ENCODE results near the gene CDK15.
A peak's percentile ranks its signal among the peaks of the same experiment; 100 is the strongest.

CDK15 gene

DNA sequence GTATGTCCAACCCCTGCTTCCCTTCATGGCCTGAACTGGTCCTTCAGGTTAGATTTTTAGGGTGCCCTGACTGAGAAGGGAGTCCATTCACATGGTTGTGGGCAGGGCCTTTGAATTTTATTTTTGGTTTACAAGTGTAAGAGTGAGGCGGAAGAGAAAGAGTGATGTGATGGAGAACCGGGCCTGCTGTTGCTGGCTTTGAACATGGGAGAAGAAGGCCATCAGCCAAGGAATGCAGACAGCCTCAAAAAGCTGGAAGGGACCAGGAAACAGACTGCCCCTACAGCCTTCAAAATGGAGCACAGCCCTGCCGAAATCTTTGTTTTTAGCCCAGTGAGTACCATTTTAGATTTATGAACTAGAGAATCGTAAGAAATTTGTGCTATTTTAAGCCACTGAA is 105.0 kb downstream of the CDK15 start:
- DNase-seq (ENCODE audit: low read depth) = no peak

DNA sequence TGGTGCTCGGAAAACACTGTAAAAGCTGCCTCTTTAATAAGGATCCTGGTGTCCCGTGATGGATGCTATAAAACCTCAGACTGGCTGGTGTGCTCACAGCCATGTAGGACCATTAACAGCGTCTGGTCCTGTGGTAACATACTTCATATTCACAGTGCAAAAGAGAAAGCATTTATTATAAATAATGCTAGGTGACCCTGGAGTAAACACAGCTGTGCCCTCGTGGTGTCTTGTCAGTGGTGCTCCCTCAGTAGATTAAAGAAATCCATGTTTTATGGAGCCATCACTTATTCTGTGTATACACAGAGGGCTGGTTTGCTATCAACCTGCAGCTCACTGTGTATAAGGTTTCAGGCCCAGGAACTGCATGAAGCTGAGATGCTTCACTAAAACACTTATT is 106.9 kb downstream of the CDK15 start:
- DNase-seq (ENCODE audit: low read depth) = no peak

DNA sequence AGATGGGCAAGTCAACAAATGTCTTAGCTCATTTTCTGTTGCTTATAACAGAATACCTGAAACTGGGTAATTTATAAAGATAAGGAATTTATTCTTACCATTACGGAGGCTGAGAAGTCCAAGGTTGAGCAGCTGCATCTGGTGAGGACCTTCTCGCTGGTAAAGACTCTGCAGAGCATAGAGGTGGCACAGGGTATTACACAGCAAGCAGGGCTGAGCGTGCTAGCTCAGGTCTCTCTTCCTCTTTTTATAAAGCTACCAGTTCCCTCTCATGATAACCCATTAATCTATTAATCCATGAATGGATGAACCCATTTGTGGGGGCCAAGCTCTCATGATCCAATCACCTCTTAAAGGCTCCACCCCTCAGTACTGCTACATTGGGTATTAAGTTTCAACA is 109.1 kb downstream of the CDK15 start:
- DNase-seq (ENCODE audit: low read depth) = no peak

DNA sequence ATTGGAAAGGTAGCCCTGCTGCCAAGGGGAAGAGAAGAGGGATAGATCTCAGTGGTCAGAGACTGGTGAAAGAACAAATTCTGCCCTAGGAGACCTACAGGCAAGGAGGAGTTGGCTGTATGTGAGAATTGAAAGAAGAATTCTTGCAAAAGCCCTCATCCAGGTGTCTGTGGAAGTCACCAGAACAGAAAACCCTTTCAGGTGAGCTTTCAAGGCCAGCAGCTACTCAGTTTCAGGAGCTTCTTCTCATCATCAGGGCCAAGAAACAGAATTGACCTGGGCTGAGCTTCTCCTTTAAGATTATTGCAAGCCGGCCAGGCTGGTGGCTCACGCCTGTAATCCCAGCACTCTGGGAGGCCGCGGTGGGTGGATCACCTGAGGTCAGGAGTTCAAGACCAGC is 110.2 kb downstream of the CDK15 start:
- no peak for DNase-seq (ENCODE audit: low read depth)

DNA sequence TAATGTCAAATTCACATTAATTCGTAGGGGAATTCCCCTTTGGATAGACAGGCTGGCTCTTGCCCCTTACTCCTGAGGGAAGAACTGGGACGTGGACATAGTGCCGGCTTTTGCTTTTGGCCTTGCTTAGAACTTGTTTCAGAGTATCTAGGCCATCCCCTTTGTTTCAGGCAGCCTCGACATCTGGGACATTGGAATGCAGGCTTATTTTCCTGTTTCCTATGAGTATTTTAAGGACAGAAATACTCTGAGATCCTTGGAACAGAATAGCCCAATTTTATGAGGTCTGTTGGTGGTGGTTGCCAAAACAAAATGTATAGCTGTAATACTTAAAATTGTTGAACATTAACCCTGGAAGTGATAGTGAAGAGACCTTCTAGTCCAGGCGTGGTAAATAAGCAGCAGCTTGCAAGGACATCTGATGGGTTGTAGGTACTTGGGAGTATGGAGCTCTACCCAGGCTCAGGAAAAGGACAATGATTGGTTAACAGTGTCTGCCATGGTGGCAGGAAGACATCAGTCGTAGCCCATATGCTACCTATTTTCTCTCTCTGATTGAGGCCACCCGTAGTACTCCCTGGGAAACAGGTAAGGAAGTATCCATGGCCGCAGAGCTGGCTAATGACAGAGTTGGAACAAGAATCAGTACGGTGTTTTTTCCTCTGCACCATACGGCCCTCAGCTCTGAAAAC is 112.4 kb downstream of the CDK15 start:
- no peak for DNase-seq (ENCODE audit: low read depth)

DNA sequence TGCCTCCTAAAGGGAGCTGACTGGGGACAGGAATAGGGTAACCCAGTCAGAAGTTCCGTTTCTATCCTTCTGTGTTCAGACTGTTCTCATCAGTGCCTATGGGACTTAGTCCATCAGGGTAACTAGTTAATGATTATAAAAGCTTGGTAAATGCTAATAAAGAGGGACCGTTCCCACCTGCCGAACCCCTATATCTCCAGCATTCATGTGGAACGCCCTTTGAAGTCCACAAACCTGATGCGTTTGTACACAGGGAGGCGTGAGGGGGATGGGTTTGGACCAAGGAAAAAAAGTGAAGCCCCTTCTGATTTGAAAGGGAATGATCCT is 112.9 kb downstream of the CDK15 start:
- DNase-seq (ENCODE audit: low read depth) = no peak

DNA sequence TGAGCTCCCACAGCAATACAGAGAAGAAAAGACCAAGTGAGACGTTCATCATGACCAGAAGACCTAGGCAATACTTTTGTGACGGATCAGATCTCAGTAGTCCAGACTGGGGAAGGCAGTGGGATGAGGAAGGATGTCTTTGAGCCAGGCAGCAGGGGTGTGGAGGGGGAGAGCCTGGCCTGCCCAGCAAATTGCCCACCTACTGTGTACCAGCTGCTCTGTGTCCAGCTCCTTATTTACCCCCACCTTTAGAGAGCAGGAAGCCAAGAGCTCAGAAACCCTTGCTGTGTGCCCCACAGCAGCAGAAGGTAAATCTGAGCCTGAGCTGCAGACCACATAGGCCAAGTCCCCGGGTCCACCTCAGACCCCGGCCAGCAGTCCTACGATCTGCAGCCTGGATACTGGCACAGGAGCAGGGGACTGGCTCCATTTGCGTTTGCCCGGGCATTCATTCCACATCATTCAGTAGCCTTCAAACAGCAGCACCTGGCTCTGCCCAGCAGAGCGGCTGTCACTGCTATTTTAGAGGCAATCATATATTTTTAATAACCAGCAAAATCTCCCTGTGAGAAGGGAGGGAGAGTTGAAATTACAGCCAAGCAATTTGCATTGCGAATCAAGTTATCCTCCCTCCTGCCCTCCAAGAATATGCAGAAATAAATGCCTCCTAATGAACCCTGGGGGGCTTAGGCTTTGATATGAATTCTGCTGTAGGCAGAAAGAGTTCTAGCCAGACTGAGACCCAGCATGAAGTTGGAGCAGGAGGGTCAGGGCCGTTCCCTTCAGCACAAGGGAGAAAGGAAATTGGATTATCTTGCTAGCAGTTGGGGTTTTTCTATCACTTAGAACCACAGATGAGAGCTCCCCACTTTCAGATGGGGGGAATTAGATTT is 117.3 kb downstream of the CDK15 start:
- no peak for DNase-seq (ENCODE audit: low read depth)

DNA sequence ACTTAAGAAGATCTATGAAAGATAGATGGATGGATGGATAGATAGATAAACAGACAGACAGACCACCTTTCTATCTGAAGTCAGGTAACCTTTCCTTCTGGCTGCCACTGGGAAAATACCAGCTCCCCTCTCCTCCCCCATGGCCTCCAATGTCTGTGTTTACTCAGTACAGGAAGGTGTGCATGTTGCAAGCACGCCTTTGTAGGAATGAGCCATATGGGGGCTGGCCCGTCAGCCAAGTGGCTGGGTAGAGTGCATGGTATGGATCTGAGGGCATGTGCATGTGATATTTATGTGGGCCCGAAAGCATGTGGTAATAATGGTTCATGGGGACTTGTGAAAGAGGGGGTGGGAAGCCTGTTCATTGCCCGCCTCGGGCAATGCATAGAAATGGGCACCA is 118.1 kb downstream of the CDK15 start:
- DNase-seq (ENCODE audit: low read depth) = no peak

DNA sequence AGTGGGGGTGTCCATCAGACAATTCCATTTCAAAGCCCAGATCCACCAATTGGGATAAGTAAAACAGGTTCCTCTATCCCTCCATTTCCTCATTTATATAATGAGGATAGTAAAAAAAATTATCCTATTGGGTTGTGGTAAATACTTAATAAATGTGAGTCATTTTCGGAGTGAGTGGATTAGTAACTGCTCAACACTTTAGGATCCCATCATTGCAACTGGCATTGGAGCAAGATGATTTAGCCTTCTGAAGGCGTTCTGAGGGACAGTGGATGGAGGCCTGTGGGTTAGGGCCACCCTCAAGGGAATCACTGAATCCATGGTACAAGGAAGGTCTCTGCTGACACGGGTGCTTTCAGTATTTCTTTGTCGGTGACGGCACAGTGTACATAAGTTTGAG is 118.7 kb downstream of the CDK15 start:
- no peak for DNase-seq (ENCODE audit: low read depth)

DNA sequence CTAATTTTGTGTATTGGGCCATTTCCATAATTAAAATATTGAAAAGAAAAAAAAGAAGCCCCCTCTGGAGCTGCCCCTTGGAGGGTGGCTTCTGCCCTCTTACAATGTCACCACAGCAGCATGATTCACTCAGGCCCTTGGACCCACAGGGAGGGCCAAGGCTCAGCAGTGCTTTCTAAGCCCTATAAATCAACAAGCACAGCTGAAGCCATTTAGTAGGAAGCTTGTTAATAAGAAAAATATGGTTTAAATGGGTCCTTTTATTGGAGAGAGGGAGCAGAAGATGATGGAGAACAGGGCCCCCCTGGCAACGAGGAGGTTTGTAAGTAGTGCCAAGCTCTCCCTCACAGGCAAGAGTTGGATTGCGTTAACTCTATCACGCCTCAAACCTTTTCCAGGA is 119.7 kb downstream of the CDK15 start:
- no peak for DNase-seq (ENCODE audit: low read depth)

DNA sequence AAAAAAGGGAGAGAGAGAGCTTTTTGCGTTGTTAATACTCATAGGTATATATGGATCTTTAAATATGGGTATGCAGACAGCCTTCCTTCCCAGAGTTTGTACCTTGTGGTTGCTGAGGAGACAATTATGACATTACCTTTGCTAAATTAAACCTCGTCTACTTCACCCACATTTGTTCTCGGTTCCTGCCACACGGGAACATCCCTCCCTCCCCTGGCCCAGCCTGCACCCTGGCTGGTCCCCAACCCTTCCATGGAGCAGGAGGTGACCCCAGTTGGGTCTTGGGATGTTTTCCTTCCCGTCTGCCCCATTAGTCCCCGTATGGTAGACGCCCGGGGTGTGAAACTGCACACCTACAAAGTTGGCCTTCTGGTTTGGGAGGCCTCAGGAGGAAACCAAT is 122.0 kb downstream of the CDK15 start:
- DNase-seq (ENCODE audit: low read depth) = no peak

DNA sequence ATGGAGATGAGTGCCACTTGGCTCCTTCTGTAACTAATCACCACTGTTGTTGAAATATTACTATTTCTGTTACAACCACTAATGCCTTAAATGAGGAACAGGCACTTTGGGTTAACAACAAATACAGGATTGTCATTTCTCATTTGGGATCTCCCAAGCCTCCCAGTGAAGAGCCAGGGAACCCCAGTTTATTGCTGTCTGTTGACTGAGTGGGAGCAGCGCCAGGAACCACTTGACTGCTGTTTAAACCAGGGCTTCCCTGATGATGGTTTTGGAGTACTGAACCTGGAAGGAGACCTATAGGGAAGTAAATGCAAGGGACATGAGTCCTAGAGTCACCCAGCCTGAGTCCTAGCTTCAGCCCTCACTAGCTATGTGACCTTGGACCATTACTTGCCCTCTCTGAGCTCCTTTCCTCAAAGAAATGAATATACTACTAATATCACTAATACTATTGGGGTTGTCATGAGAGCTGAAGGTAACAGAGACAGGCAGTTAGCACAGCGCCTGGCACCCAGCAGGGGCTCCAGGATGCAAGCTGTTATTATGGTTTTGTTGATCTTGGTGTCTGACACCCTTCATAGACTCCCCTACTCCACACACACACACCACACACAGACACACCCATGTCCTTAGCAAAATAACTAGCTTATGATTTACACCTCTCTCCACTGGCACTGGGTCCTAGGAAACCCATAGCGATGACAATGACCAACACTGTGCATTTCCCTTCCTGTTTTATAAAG is 123.1 kb downstream of the CDK15 start:
- DNase-seq (ENCODE audit: low read depth) = no peak

DNA sequence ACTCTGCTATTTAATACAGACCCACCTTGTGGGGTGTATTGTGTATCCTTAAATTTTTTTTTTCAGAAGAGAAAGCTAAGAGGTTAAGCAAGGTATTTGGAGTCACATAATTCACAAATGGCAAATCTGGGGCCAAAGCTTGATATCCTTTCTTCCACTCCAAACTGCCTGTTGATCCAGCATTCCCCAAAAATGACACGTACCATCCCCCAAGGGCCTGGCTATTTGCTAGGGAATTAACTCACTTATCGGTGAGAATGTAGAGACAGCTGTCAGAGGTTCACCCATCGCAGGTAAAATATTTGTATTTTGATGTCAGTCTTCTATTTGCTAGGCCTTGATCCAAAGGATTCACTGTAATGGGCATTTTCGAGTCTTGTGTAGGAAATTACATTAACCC is 123.7 kb downstream of the CDK15 start:
- DNase-seq (ENCODE audit: low read depth) = no peak

DNA sequence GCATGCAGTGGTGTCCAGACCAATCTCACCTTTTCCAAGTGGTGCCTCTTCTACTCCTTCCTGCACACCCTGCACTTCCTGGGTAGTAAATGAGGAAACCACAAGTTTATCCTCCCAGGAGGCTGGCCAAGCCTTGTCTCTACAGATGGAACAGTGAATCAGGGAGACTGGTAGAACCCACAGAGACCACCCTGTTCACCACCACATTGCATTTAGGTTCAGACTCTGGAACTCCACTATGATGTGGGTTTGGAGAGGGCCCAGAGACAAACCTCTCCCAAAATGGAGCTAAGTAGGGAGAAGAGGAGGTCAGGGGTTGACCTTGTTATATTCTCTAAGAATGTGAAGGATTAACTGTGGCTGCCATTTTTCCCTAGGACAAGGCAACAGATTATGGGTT is 124.5 kb downstream of the CDK15 start:
- no peak for DNase-seq (ENCODE audit: low read depth)

DNA sequence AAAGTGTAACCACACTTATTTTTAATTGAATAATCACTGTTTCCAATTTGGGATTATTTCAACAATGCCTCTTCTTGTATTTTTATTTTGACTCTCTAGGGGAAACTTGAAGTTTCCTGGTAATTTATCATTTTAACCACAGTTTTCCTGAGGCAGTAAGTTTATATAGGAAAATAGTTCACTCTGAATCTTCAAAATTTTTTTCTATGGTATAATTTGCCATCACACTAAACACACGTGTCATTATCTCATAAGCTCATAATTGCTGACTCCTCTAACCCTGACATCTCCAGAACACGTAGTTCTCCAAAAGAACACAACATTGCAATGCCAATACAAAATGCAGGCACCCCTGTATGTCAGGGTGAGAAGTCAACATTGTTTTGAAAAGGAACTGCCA is 125.1 kb downstream of the CDK15 start:
- no peak for DNase-seq (ENCODE audit: low read depth)

DNA sequence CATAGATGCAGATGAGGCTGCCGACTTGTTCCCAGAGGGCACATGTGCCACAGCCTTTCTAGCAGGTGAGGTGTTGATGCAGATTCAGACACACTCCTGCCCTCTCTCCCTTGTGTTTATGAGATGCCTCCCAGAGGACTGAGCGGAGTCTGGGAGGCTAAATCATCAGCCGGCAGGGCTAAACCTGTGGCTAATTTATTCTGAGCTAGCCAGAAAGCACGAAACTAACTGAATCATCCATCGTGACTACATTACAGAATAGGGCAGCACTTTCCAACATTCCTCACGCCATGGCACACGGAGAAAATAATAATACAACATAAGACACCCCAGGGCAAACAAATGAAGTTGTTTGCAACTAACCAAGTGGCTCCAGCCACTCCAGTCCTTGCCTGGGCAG is 125.6 kb downstream of the CDK15 start:
- DNase-seq (ENCODE audit: low read depth) = peak; percentile 57

DNA sequence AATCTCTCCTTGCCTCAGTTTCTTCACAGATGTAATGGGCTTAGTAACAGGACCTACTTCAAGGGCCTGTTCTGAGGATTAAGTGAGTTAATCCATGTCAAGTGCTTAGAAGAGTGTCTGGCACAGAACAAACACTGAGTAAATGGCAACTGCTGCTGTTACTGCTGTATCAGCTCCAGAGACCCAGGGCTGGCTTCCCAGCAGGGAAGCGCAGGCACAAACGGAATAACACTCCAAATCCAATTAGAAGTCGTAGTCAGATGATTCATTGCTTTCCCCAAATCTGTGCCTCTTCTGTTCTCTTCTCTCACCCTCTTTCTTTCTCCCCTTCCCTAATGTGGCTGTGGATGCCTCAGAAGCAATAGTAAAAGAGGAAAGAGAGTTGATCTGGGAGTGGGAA is 126.2 kb downstream of the CDK15 start:
- no peak for DNase-seq (ENCODE audit: low read depth)

DNA sequence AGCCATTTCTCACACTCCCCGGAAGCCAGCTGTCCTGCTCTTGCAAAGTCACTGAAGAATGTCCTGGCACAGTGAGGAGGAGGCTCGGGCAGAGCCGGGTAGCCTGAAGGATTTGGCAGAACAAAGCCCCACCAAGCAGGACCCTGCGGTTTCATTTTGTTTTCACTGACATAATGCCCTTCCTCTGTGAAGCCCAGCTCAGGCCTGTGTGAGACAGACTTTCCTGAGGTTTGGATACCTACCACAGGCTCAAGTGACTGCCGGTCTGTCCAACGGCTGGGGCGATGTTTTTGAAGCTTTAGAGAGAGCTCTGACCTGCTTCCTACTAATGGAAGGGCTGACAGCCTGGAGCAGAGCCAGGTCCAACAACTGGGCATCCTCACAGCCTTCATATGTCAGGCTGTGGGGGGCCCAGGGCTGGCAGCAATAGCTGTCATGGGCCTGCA is 127.5 kb downstream of the CDK15 start:
- DNase-seq (ENCODE audit: low read depth) = no peak

DNA sequence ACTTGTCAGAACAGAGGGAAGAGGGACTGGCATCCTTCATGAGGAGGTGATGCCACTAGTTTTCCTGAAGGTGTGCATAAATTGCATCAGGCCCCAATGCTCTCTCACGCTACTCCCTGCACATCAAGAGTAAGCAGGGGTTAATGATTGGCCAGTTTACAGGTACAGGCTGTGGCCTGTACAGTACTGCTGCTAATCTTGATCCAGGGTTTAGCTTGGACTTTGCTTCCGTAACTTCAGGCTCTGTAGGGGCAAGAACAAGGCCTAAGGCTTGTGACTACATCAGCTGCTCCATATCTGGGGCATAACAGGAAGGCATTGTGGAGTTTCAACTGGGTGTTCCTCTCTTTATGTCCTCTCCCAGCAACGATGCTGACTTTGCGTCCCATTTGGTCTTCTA is 130.5 kb downstream of the CDK15 start:
- no peak for DNase-seq (ENCODE audit: low read depth)

DNA sequence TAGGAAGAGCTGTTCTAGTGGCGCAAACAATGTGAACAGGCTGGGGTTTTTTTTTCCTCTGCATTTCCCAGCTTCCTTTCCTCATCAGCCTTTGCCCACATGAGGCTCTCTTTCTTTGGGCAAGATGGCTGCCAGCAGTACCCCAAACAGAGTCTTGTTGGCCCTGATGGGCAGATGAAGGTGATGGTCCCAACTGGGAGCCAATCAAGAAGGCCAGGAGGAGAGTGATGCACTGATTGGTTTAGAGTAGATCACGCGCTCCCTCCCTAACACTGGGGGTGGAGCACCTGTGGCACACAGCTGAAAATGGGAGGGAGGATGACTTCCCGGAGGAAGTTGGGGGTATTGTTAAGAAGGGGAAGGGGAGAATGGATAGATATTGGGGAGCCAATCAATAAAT is 131.0 kb downstream of the CDK15 start:
- no peak for DNase-seq (ENCODE audit: low read depth)

DNA sequence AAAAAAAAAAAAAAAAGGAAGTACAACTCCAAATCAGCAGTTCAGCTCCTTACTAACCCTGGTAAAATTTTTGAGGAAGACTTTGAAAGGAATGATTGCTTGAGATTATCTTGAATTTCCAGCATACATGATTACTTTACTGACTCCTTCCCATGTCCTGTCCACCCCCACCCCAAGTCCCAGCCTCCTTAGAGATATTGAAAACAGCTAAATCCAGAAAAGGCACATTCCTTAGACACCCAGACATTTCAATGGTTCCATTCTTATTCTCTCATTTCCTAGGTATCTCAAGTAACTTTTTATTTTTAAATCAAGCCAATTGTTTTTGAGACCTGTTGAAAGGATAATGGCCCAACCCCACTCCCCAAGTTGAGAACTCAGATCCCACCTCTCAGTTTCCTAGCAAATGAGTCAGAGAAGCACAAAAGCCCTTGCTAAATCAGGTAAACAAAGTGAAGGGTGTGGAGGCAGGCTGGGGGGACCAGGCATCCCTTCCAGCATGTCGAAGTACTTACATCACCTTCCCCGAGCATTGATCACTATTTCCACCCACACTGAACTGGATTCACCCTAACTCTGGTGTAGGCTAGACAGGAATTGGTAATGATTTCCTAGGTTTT is 131.9 kb downstream of the CDK15 start:
- DNase-seq (ENCODE audit: low read depth) = no peak

DNA sequence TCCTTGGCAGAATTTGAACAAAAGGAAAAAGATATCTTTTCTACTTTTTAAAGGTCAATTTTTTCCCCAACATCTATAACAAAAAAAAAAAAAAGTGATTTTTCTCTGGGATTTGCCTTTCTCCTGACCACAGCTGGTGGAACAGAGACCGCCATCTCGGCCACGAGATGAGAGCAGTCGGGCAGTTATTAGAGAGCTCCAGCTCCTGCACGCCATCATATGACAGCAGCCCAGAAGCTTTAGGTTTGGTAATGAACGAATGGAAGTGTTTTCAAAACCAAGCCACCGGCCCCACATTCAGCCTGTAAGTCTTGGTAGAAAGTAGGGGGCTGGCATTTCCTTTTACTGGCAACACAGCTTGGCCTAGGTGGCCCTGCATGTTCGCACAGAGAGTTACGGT is 132.4 kb downstream of the CDK15 start:
- DNase-seq (ENCODE audit: low read depth) = no peak
